Karpas-422 (cell line): ENCODE data around the gene TAF1A. TPM values are rescaled to one million over a fixed set of nuclear protein-coding genes. Genes with fewer than 3 reads are reported as not detected.

ENCODE experiments used
- DNase-seq: peaks from one replicate; pipeline ENCODE4 v3.0.0-alpha.2; 2015
- H2AFZ ChIP-seq: fragments of 200-600 bp; sonication (generic); 2 replicates; pipeline ENCODE4 v1.6.1; 2014; ENCODE audit warnings: antibody characterized with exemption, low read length, mixed read lengths
- H3K27ac ChIP-seq: fragments of 200-600 bp; sonication (generic); 2 replicates; pipeline ENCODE4 v1.5.1; 2014; ENCODE audit warnings: mild to moderate bottlenecking, low read length, moderate library complexity
- H3K27me3 ChIP-seq: fragments of 200-600 bp; sonication (generic); 2 replicates; pipeline ENCODE4 v1.6.1; 2014; ENCODE audit warnings: low read length, mixed read lengths
- H3K36me3 ChIP-seq: fragments of 200-600 bp; sonication (generic); 2 replicates; pipeline ENCODE4 v1.6.1; 2014; ENCODE audit warnings: low read length, mixed read lengths; ENCODE audit not compliant: insufficient read depth
- H3K4me1 ChIP-seq: fragments of 200-600 bp; sonication (generic); 2 replicates; pipeline ENCODE4 v1.6.1; 2014; ENCODE audit warnings: mild to moderate bottlenecking, low read length, mixed read lengths
- H3K4me2 ChIP-seq: fragments of 200-600 bp; sonication (generic); 2 replicates; pipeline ENCODE4 v1.6.1; 2014; ENCODE audit warnings: low read length, low read depth, mild to moderate bottlenecking; ENCODE audit not compliant: poor library complexity, severe bottlenecking
- H3K4me3 ChIP-seq: fragments of 200-600 bp; sonication (generic); 2 replicates; pipeline ENCODE4 v1.5.1; 2014; ENCODE audit warnings: mild to moderate bottlenecking, antibody characterized with exemption, low read length, mixed read lengths
- H3K79me2 ChIP-seq: fragments of 200-600 bp; sonication (generic); 2 replicates; pipeline ENCODE4 v1.6.1; 2014; ENCODE audit warnings: mild to moderate bottlenecking, low read length, mixed read lengths
- H3K9ac ChIP-seq: fragments of 200-600 bp; sonication (generic); 2 replicates; pipeline ENCODE4 v1.6.0; 2014; ENCODE audit warnings: low read length
- H3K9me2 ChIP-seq: fragments of 200-600 bp; sonication (generic), shearing (Covaris generic); replicated peaks from 2 replicates; pipeline ENCODE4 v1.6.0; 2014; ENCODE audit warnings: mild to moderate bottlenecking, low read length, moderate library complexity; ENCODE audit not compliant: insufficient read depth
- H3K9me3 ChIP-seq: fragments of 300-700, 200-600 bp; sonication (generic); 2 replicates; pipeline ENCODE4 v1.6.1; 2014; ENCODE audit warnings: low read length, mixed read lengths
- H4K20me1 ChIP-seq: fragments of 200-600 bp; sonication (generic); 2 replicates; pipeline ENCODE4 v1.6.1; 2014; ENCODE audit warnings: mild to moderate bottlenecking, antibody characterized with exemption, low read length, low read depth; ENCODE audit not compliant: insufficient read depth
- total RNA-seq: library from RNA; depleted of rRNA; stranded (reverse); fragments of >200 nt; shearing (Covaris generic); gene quantifications from 2 replicates; pipeline ENCODE4 v1.2.3, GENCODE V29; 2014; ENCODE audit warnings: low replicate concordance

TAF1A gene
- total RNA-seq, 1 experiment from 2014 or later, result 32.5 TPM

DNA sequence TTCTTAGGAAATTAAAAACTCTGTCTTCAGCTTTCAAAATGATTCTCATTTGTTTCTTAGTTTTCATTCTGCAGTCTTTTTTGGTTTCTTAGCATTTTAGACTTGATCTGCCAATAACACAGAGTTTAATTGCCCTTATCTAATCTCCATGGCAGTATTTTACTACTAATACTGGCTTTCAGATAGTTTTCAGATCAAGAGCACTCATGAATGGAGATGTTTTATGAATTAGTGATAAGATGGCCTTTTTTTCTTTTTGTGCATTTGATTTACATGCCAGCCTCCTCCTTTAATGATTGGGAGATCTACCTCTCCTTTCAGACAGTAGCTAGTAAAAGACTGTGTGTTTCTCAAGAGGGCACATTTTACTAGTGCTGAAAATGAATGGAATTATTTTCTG, 33.7 kb upstream of the TAF1A start:
- H3K9ac ChIP-seq, result no peak overlapping the region
- no peak overlapping the region for H3K27ac ChIP-seq
- H3K36me3 ChIP-seq, result peaks cover 37% of the 10 kb centered on the region; the same call in 1 of the 2 replicates
- peaks cover 35% of the 10 kb centered on the region for H3K79me2 ChIP-seq
- H3K27me3 ChIP-seq, result no peaks in the 10 kb centered on the region
- H3K4me2 ChIP-seq, result no peak overlapping the region
- H3K9me2 ChIP-seq, result no peaks in the 10 kb centered on the region
- peaks cover 22% of the 10 kb centered on the region for H3K4me1 ChIP-seq
- H2AFZ ChIP-seq, result no peak overlapping the region
- H3K4me3 ChIP-seq, result no peak overlapping the region
- no peak for DNase-seq
- no peaks in the 10 kb centered on the region for H4K20me1 ChIP-seq
- H3K9me3 ChIP-seq, result no peaks in the 10 kb centered on the region

DNA sequence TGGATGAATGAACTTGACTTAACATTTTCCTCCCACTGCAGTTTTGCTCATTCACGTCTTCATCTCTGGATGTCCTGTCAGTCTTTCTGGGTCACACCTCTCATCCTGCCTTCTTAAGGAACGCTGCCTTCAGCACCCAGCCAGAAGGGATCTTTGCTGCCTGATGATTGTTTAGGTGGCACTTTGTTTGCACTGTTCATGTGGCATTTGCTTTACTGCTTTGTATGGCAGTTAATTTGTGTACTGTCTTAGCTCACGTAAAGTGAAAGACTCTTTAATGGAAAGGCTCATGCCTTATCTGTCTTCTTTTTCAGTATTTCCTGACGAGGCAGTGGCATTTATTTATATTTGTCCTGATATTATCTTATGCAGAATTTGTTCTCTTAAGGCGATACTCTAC, 33.0 kb upstream of the TAF1A start:
- H3K9me2 ChIP-seq, result no peaks in the 10 kb centered on the region
- peaks cover 22% of the 10 kb centered on the region for H3K4me1 ChIP-seq

DNA sequence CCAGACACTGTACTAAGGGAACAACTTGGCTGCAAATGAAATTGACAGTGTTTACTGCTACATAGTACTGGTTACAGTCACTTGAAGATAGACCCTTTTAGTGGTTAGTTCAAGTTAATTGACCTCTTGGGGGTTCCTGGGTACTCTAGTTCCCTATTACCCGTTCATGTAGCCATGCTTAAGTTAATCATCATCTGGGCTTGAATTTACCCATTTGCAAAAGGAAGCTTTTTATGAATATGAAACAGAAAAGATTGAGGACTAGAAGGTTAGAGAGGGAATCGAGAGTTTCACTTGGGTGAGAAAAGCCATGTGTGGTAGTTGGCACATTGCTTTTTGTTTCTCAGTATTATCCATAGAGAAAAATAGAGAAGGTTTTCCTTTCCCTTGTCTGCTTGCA, 30.8 kb upstream of the TAF1A start:
- no peaks in the 10 kb centered on the region for H3K27me3 ChIP-seq
- H3K9me2 ChIP-seq, result no peaks in the 10 kb centered on the region
- no peak for DNase-seq
- H3K27ac ChIP-seq, result no peak overlapping the region
- no peak overlapping the region for H2AFZ ChIP-seq
- H3K9ac ChIP-seq, result no peak overlapping the region
- H3K79me2 ChIP-seq, result peaks cover 40% of the 10 kb centered on the region
- peaks cover 31% of the 10 kb centered on the region for H3K4me1 ChIP-seq
- peak overlapping the region; percentile 95 for H3K4me2 ChIP-seq
- no peaks in the 10 kb centered on the region for H4K20me1 ChIP-seq
- no peaks in the 10 kb centered on the region for H3K9me3 ChIP-seq
- H3K36me3 ChIP-seq, result peaks cover 19% of the 10 kb centered on the region; the same call in 1 of the 2 replicates
- H3K4me3 ChIP-seq, result no peak overlapping the region

More for the DNA sequence above, 33.0 kb upstream of the TAF1A start:
- no peak overlapping the region for H3K4me2 ChIP-seq
- H2AFZ ChIP-seq, result no peak overlapping the region
- no peaks in the 10 kb centered on the region for H4K20me1 ChIP-seq
- peaks cover 40% of the 10 kb centered on the region for H3K79me2 ChIP-seq
- no peak overlapping the region for H3K4me3 ChIP-seq
- no peaks in the 10 kb centered on the region for H3K9me3 ChIP-seq
- peaks cover 30% of the 10 kb centered on the region; the same call in 1 of the 2 replicates for H3K36me3 ChIP-seq
- no peak for DNase-seq
- no peak overlapping the region for H3K27ac ChIP-seq
- H3K9ac ChIP-seq, result no peak overlapping the region
- no peaks in the 10 kb centered on the region for H3K27me3 ChIP-seq

DNA sequence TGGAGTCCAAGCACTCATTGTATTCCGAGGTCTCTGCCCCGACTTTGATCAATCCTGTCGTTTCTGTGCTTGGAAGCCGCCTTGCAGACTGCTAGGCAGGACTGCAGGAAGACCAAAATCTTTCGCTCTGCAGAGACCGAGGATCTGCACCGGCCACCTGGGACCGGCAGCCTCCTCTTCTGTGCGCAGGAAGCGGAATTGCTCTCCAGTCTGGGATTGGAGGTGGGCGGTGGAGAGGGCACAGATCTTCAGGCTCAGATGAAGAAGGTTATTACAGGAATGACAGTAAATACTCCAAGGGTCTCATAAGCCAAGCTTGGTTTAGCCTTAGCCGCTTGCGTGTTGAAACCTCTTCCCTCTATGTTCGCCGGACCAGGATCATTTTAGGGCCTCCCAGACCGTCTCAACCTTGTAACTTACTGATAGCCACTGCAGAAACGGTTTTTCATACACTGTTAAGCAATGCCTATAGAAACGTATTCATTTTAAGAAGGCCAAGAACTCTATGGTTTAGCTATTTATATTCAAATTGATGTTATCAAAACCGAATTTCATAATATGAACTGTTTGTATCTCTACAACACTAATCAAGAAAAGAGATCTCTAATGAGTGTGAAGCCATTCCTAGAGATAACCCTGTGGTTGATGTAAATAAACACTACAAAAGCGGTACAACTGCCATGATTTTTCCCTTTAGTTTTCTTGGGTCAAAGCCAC, 29.3 kb upstream of the TAF1A start:
- peak overlapping the region; percentile 88 for H3K4me3 ChIP-seq
- no peaks in the 10 kb centered on the region for H3K9me3 ChIP-seq
- H3K9ac ChIP-seq, result peak overlapping the region; percentile 93
- H3K27me3 ChIP-seq, result no peaks in the 10 kb centered on the region
- H3K4me2 ChIP-seq, result peak overlapping the region; percentile 95
- peaks cover 40% of the 10 kb centered on the region for H3K79me2 ChIP-seq
- no peak overlapping the region for H3K27ac ChIP-seq
- H3K4me1 ChIP-seq, result peaks cover 31% of the 10 kb centered on the region
- H3K36me3 ChIP-seq, result peaks cover 12% of the 10 kb centered on the region; the same call in 1 of the 2 replicates
- no peaks in the 10 kb centered on the region for H3K9me2 ChIP-seq
- no peaks in the 10 kb centered on the region for H4K20me1 ChIP-seq
- no peak for DNase-seq
- H2AFZ ChIP-seq, result no peak overlapping the region

DNA sequence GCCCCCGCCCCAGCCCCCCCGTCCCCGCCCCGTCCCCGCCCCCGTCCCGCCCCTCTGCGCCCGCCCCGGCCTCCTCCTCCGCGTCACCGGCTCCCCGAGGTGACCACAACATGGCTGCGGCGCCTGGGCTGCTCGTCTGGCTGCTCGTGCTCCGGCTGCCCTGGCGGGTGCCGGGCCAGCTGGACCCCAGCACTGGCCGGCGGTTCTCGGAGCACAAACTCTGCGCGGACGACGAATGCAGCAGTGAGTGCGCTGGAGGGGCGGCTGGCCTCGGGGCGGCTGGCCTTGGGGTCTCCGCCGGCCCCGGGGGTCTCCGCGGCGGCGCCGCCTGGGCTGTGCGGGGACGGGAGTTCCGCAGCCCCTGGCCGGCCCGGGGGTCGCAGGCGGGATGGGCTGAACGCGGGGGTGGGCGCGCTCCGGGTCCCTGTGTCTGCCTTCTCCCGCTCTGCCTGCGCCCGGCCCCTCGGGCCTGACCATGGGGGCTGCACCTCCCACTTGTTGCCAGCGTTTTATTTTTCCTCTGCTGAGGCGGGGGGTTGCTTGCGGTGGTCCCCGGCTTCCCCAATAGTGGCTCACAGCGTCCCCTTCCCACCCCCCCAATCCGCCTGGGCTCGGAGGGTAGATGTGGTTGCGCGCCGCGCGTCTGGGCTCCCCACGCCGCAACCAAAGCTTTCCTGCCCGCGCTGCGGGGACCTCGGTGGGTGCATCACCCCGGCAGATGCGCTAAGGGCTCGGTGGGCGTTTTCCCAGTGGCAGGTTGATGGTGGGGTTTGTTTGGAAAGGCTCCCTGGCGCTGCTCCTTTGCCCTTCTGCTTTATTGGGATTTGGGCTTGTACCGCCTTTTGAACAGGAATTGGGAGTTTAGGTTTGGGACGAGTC, 28.5 kb upstream of the TAF1A start, which contains the start of gene MIA3:
TSS of gene MIA3 (plus strand) at position 97 of the 879 bp plus-strand sequence. CDS start at position 111, 14 bp downstream.
- no peak within 1 kb of the TSS for H3K27ac ChIP-seq

DNA sequence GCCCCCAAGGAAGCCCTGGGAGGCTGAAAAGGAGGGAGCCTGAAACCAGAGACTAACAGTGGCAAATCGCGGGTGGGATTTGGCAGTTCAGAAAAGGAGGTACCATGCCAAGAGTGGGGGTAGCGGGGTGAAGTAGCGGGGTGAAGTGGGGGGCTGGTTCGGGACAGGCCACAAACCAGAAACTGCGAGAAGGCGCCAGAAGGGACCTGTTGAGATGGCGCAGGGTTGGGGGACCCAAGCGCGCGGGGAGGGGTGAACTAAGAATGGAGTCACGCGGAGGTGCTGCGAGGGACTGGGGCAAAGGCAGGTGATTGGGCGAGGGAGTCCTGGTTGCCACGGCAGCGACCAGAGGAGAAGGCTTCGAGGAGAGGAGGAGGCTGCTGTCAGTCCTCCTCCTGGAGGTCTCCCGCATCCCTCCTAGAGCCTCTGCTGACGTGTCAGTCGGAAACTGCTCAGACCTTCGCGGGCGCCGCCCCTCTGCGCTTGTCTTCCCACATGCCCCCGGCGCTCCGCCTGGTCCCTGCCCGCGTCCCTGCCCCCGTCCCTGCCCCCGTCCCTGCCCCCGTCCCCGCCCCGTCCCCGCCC, 27.7 kb upstream of the TAF1A start:
- H3K4me2 ChIP-seq, result peak overlapping the region; percentile 94

More for the DNA sequence above, 28.5 kb upstream of the TAF1A start, which contains the start of gene MIA3:
- Histone ChIP-seq H2AFZ (peak within 1 kb of the TSS; percentile 97), H3K9me2 (no peaks in the 10 kb centered on the region), H3K4me2 (peak within 1 kb of the TSS; percentile 95), H4K20me1 (no peaks in the 10 kb centered on the region), H3K4me3 (peak within 1 kb of the TSS; percentile 88), H3K36me3 (peaks cover 5% of the 10 kb centered on the region; the same call in 1 of the 2 replicates), H3K27me3 (no peaks in the 10 kb centered on the region), H3K79me2 (peaks cover 37% of the 10 kb centered on the region), H3K9ac (peak within 1 kb of the TSS; percentile 93), H3K9me3 (no peaks in the 10 kb centered on the region), H3K4me1 (peaks cover 31% of the 10 kb centered on the region)
- DNase-seq, result peak; percentile 67

DNA sequence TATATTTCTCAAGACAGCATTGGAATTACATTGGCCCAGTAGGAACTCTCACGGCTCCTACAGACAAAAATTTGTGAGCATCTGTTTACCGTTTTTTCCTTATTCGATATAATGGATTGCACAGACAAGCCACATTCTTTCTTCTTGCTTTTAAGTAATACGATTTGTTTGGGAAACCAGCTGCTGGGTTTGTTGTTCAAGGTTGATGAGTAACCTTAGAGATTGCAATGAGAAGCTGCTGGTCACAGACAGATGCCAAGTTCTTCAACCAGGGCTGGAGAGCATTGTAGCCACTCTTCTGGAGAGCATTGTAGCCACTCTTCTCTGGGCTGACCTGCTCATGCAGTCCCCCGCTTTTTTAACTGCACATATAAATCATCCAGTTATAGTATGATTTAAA, 26.8 kb upstream of the TAF1A start:
- no peak overlapping the region for H3K9ac ChIP-seq
- H3K9me2 ChIP-seq, result no peaks in the 10 kb centered on the region
- no peak overlapping the region for H3K27ac ChIP-seq
- no peaks in the 10 kb centered on the region for H4K20me1 ChIP-seq
- H3K36me3 ChIP-seq, result peaks cover 5% of the 10 kb centered on the region; the same call in 1 of the 2 replicates
- peak overlapping the region; percentile 94 for H3K4me2 ChIP-seq
- H3K9me3 ChIP-seq, result no peaks in the 10 kb centered on the region
- no peak for DNase-seq
- H3K4me3 ChIP-seq, result no peak overlapping the region
- H2AFZ ChIP-seq, result no peak overlapping the region
- H3K27me3 ChIP-seq, result no peaks in the 10 kb centered on the region
- H3K79me2 ChIP-seq, result peaks cover 36% of the 10 kb centered on the region
- H3K4me1 ChIP-seq, result peaks cover 31% of the 10 kb centered on the region

More for the DNA sequence above, 27.7 kb upstream of the TAF1A start:
- H3K4me1 ChIP-seq, result peaks cover 31% of the 10 kb centered on the region
- H3K36me3 ChIP-seq, result peaks cover 5% of the 10 kb centered on the region; the same call in 1 of the 2 replicates
- H3K79me2 ChIP-seq, result peaks cover 37% of the 10 kb centered on the region
- peak; percentile 97 for DNase-seq
- peak overlapping the region; percentile 97 for H2AFZ ChIP-seq
- no peak overlapping the region for H3K27ac ChIP-seq
- peak overlapping the region; percentile 76 for H3K4me3 ChIP-seq
- no peaks in the 10 kb centered on the region for H3K9me3 ChIP-seq
- H3K9ac ChIP-seq, result peak overlapping the region; percentile 76
- no peaks in the 10 kb centered on the region for H3K9me2 ChIP-seq
- no peaks in the 10 kb centered on the region for H4K20me1 ChIP-seq
- H3K27me3 ChIP-seq, result no peaks in the 10 kb centered on the region
